Measurements from ENCODE around the gene EMP2.

DNA sequence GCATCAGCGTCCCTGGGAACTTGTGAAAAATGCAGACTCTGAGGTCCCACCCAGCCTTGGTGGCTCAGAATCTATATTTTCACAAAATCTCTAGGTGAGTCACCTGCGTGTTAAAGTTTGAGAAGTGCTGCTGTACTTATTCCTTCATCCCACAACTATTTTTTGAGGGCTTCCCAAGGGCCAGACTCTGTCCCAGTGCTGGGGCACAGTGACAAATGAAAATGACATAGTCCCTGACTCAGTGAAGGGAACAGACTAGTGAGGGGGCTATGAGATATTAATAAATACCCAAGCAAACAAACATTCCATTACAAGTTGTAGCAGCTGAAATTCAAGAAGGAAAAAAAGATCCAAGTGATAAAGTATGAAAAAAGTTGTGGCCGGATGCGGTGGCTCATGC lies 9.9 kb upstream of the EMP2 start:
- TF ChIP-seq, protein P1, sequence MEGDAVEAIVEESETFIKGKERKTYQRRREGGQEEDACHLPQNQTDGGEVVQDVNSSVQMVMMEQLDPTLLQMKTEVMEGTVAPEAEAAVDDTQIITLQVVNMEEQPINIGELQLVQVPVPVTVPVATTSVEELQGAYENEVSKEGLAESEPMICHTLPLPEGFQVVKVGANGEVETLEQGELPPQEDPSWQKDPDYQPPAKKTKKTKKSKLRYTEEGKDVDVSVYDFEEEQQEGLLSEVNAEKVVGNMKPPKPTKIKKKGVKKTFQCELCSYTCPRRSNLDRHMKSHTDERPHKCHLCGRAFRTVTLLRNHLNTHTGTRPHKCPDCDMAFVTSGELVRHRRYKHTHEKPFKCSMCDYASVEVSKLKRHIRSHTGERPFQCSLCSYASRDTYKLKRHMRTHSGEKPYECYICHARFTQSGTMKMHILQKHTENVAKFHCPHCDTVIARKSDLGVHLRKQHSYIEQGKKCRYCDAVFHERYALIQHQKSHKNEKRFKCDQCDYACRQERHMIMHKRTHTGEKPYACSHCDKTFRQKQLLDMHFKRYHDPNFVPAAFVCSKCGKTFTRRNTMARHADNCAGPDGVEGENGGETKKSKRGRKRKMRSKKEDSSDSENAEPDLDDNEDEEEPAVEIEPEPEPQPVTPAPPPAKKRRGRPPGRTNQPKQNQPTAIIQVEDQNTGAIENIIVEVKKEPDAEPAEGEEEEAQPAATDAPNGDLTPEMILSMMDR (IDR thresholded peaks at IDR 0.05) = no peak
- TF ChIP-seq POLR2A (IDR thresholded peaks at IDR 0.05) = no peak
